Ishikawa (cell line): ENCODE measurements around the gene IFI27.

ENCODE experiments used
- CEBPB ChIP-seq: IDR thresholded peaks from 2 replicates; pipeline ENCODE4 v1.6.1; 2012
- CREB1 ChIP-seq: IDR thresholded peaks from 2 replicates; pipeline ENCODE4 v1.6.1; 2012; ENCODE audit warnings: low read depth
- EGR1 ChIP-seq: IDR thresholded peaks from 2 replicates; pipeline ENCODE4 v1.6.1; 2012
- EP300 ChIP-seq: IDR thresholded peaks from 2 replicates; pipeline ENCODE4 v1.6.1; 2012; ENCODE audit warnings: borderline replicate concordance
- FOXM1 ChIP-seq: IDR thresholded peaks from 2 replicates; pipeline ENCODE4 v1.6.1; 2012; ENCODE audit warnings: low read depth, borderline replicate concordance
- MAX ChIP-seq: IDR thresholded peaks from 2 replicates; pipeline ENCODE4 v1.6.1; 2012
- NFIC ChIP-seq: IDR thresholded peaks from 2 replicates; pipeline ENCODE4 v1.6.1; 2012
- RAD21 ChIP-seq: IDR thresholded peaks from 2 replicates; pipeline ENCODE4 v1.6.1; 2012; ENCODE audit warnings: low read depth
- TAF1 ChIP-seq: IDR thresholded peaks from 2 replicates; pipeline ENCODE4 v1.6.1; 2012; ENCODE audit warnings: low read depth, mild to moderate bottlenecking
- TCF12 ChIP-seq: IDR thresholded peaks from 2 replicates; pipeline ENCODE4 v1.6.1; 2012; ENCODE audit warnings: low read depth
- TEAD4 ChIP-seq: IDR thresholded peaks from 2 replicates; pipeline ENCODE4 v1.6.1; 2012
- USF1 ChIP-seq: IDR thresholded peaks from 2 replicates; pipeline ENCODE4 v1.6.1; 2012
- YY1 ChIP-seq: IDR thresholded peaks from 2 replicates; pipeline ENCODE4 v1.6.1; 2012; ENCODE audit warnings: low read depth
- ZBTB7A ChIP-seq: IDR thresholded peaks from 2 replicates; pipeline ENCODE4 v1.6.1; 2012; ENCODE audit warnings: low read depth
- TF ChIP-seq, protein P1 (sequence below): IDR thresholded peaks from 2 replicates; pipeline ENCODE4 v1.6.1; 2012; ENCODE audit warnings: low read depth, mild to moderate bottlenecking

Gene IFI27

DNA sequence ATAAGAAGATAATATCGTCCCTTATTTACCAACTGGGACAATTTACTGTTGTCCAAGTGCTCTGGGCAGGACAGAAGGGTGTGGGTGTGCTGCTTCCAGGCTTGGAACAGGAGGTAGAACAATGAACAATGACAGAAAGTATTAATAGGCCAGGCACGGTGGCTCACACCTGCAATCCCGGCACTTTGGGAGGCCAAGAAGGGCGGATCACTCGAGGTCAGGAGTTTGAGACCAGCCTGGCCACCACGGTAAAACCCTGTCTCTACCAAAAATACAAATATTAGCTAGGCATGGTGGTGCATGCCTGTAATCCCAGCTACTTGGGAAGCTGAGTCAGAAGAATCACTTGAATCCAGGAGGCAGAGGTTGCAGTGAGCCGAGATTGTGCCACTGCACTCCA is 2.5 kb downstream of the IFI27 start:
- no peak for TF ChIP-seq FOXM1
- no peak for TF ChIP-seq TCF12
- TF ChIP-seq EGR1, result no peak
- no peak for TF ChIP-seq EP300
- TF ChIP-seq CEBPB, result no peak
- TF ChIP-seq NFIC, result no peak
- TF ChIP-seq MAX, result no peak
- no peak for TF ChIP-seq RAD21
- TF ChIP-seq USF1, result no peak
- no peak for TF ChIP-seq TAF1
- TF ChIP-seq, protein P1, sequence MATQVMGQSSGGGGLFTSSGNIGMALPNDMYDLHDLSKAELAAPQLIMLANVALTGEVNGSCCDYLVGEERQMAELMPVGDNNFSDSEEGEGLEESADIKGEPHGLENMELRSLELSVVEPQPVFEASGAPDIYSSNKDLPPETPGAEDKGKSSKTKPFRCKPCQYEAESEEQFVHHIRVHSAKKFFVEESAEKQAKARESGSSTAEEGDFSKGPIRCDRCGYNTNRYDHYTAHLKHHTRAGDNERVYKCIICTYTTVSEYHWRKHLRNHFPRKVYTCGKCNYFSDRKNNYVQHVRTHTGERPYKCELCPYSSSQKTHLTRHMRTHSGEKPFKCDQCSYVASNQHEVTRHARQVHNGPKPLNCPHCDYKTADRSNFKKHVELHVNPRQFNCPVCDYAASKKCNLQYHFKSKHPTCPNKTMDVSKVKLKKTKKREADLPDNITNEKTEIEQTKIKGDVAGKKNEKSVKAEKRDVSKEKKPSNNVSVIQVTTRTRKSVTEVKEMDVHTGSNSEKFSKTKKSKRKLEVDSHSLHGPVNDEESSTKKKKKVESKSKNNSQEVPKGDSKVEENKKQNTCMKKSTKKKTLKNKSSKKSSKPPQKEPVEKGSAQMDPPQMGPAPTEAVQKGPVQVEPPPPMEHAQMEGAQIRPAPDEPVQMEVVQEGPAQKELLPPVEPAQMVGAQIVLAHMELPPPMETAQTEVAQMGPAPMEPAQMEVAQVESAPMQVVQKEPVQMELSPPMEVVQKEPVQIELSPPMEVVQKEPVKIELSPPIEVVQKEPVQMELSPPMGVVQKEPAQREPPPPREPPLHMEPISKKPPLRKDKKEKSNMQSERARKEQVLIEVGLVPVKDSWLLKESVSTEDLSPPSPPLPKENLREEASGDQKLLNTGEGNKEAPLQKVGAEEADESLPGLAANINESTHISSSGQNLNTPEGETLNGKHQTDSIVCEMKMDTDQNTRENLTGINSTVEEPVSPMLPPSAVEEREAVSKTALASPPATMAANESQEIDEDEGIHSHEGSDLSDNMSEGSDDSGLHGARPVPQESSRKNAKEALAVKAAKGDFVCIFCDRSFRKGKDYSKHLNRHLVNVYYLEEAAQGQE, result no peak
- TF ChIP-seq TEAD4, result no peak
- no peak for TF ChIP-seq CREB1
- TF ChIP-seq ZBTB7A, result no peak
- TF ChIP-seq YY1, result no peak

DNA sequence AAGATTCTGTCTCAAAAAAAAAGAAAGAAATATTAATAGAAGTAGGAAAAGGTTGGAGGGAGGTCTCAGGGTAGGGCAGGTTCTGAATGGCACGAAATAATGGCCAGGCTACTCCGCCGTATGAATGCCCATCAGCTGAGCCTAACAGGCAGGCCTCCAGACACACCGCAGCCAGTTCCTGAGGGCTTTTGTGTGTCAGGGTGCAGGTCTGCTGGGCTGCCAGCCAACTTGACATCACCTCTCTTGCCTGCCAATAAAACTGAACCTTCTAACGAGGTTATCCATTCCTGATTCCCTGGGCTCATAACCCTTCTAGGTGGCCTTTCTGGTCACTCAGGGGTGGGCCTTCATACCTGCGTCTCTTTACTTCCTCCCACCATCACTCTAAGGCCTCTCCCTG is 3.0 kb downstream of the IFI27 start:
- TF ChIP-seq ZBTB7A, result no peak

DNA sequence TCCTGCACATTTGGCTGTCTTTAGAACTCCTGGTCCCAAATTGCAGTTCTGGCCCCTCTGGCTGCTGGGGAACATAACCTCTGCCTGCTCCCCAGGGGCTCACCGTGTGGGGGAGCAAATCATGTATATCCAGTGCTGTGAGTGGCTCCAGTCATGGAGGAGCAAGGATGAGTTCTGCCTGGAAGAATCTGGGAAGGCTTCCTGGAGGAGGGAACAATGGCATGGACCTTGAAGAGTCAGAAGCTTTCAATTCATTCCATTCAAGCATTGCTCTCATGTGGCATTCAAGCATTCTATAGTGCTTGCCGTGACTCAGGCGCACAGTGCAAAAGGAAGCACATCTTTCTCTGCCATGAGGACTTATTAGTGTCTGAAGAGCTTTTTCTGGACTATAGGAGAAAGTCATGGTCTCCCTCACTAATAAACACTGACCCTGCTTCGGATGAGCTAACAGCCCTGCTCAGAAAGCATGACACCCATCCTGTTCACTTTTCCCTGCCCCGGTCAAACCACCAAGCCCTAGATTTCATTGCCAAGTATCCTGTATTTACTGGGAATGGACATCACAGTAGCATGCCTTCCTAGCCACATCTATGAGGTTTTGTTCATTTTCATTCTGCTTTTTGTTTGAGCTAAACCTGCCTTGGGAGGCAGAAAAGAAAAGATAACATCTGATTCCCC is 3.5 kb downstream of the IFI27 start:
- TF ChIP-seq RAD21 (no peak), FOXM1 (no peak), ZBTB7A (no peak), EP300 (no peak), CREB1 (no peak), MAX (no peak), YY1 (no peak), NFIC (no peak), EGR1 (no peak), TCF12 (no peak), CEBPB (no peak), TAF1 (no peak), USF1 (no peak), TEAD4 (no peak)
- TF ChIP-seq, protein P1, result no peak

GRCh38 chr14:94114589-94115057 is 4.1 kb downstream of the IFI27 start:
- TF ChIP-seq CEBPB, result no peak
- no peak for TF ChIP-seq FOXM1
- no peak for TF ChIP-seq TAF1
- no peak for TF ChIP-seq USF1
- TF ChIP-seq MAX, result no peak
- no peak for TF ChIP-seq TCF12
- TF ChIP-seq RAD21, result no peak
- no peak for TF ChIP-seq CREB1
- no peak for TF ChIP-seq EP300
- no peak for TF ChIP-seq YY1
- no peak for TF ChIP-seq NFIC

GRCh38 chr14:94115058-94115591 is 4.6 kb downstream of the IFI27 start:
- TF ChIP-seq YY1 (no peak), CEBPB (no peak), MAX (no peak), EP300 (no peak), CREB1 (no peak), TAF1 (no peak), USF1 (no peak)
